NT2/D1 (cell line): ENCODE data around the gene UBTD2.

ENCODE experiments used
- YY1 ChIP-seq: IDR thresholded peaks from 2 replicates; pipeline ENCODE4 v1.6.1; 2011; ENCODE audit not compliant: insufficient read length, insufficient read depth
- ZNF274 ChIP-seq: IDR thresholded peaks from 2 replicates; pipeline ENCODE4 v1.6.1; 2011; ENCODE audit warnings: mild to moderate bottlenecking, low read depth, low read length

DNA sequence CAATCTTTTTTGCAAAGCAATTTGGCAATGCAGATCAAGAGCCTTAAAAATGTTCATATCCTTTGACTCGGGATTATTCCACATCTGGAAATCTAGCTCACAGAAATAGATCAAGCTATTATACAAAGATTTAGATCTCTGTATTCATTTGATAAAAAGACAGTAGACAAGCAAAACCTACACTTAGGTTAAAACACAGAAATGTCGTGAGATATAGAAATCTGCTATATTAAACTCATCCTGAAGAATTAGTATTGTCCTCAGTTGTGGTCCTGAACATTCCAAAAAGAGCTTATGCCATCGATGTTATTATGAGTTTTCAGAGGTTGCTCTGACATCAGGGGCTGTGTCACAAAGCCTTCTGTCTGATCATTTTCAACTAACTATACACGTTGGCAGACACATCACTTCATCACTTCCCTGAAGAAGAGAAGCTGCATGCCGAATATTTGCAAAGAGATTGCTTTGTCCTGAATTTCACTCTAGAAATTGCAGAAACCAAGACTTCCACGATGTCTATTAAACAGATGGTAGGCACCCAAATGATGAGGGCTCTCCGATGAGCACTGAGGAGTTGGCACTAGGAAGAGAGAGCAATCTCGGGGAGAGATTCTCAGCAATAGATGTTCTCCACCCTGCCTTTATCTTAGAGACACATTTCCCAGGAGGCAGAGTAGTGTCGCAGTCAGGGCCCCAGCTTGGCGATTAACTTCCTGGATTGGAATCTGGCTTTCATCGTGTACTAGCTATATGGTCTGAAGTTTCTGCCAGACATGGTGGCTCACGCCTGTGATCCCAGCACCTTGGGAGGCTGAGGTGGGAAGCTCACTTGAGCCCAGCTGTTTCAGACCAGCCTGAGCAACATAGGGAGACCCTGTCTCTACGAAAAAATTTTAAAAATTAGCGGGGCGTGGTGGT is 1.9 kb upstream of the UBTD2 start:
- TF ChIP-seq YY1 = no peak
- TF ChIP-seq ZNF274 = no peak
